Uterus (tissue), 2 donors: ENCODE measurements around the gene MKX.

Experiments
- POLR2A ChIP-seq, 2 donors: fragments of 450-650 bp; IDR thresholded peaks; one replicate each; pipeline ENCODE4 v1.6.1; 2016; ENCODE audit warnings: antibody characterized with exemption in 2 of 2, mild to moderate bottlenecking in 1 of 2, moderate library complexity in 1 of 2
- TF ChIP-seq, protein P1 (sequence below), 4 experiments: fragments of 200-600 bp in 2 of 4; fragments of 450-650 bp in 2 of 4; sonication (generic) in 2 of 4; IDR thresholded peaks; one replicate each; pipeline ENCODE4 v1.5.1; 2016 to 2019; ENCODE audit warnings: antibody characterized with exemption in 4 of 4, mild to moderate bottlenecking in 2 of 4, moderate library complexity in 1 of 4

DNA sequence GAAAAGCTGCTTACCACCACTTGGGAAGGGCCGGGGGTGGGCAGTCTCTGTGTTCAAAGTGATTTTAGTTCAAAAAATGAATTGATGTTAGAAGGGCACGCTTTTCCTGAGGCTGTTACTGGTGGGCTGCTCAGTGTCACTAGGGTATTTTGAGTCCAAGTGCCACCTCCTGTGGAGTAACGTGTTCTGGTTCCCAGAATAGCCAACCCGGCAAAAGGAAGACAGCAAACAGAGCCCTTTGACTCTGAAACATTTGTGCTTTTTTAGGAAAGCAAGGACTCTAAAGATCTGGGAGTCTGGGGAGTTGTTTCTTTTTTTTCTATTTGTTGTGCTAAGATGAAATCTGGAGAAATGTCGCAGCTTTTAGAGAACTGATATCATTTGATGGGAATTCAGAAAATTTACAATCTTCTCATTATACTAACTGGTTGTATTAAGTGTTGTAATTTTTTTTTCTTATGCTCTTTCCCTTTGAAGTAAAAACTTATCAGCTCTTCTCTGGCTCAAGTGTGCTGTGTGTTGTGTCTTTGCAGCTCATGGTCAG, 66.2 kb downstream of the MKX start:
- TF ChIP-seq, protein P1, sequence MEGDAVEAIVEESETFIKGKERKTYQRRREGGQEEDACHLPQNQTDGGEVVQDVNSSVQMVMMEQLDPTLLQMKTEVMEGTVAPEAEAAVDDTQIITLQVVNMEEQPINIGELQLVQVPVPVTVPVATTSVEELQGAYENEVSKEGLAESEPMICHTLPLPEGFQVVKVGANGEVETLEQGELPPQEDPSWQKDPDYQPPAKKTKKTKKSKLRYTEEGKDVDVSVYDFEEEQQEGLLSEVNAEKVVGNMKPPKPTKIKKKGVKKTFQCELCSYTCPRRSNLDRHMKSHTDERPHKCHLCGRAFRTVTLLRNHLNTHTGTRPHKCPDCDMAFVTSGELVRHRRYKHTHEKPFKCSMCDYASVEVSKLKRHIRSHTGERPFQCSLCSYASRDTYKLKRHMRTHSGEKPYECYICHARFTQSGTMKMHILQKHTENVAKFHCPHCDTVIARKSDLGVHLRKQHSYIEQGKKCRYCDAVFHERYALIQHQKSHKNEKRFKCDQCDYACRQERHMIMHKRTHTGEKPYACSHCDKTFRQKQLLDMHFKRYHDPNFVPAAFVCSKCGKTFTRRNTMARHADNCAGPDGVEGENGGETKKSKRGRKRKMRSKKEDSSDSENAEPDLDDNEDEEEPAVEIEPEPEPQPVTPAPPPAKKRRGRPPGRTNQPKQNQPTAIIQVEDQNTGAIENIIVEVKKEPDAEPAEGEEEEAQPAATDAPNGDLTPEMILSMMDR (IDR thresholded peaks at IDR 0.05), result no peak
- no peak for TF ChIP-seq POLR2A (IDR thresholded peaks at IDR 0.05)
